CD4-positive, alpha-beta T cell treated with Interferon gamma for 1 hour (primary cell): Measurements from ENCODE around the gene ST6GAL1.
"Not testable (repeated sequence)": the region's sequence is repeated elsewhere in the genome, so short reads cannot be mapped to it uniquely, and the experiment has no call there.

Source experiments
- DNase-seq: peaks from one replicate; pipeline ENCODE4 v3.0.0-alpha.2; 2020

ST6GAL1 gene

GRCh38 chr3:186998937-186999368 lies 68.6 kb downstream of the ST6GAL1 start:
- no peak for DNase-seq

GRCh38 chr3:187000711-187001151 lies 70.4 kb downstream of the ST6GAL1 start:
- peak; percentile 36 for DNase-seq

GRCh38 chr3:187002915-187003314 lies 72.6 kb downstream of the ST6GAL1 start:
- DNase-seq: no peak

- no peak for DNase-seq
Observed at GRCh38 chr3:187005827-187006481, 75.6 kb downstream of the ST6GAL1 start.

- DNase-seq: no peak
Observed at GRCh38 chr3:187006864-187007630, 76.7 kb downstream of the ST6GAL1 start.

GRCh38 chr3:187010382-187010781 lies 80.1 kb downstream of the ST6GAL1 start:
- DNase-seq: not testable (repeated sequence)

GRCh38 chr3:187011915-187012314 lies 81.6 kb downstream of the ST6GAL1 start:
- no peak for DNase-seq

- DNase-seq: peak; percentile 53
Observed at GRCh38 chr3:187012609-187013051, 82.3 kb downstream of the ST6GAL1 start.

GRCh38 chr3:187013159-187013716 lies 82.9 kb downstream of the ST6GAL1 start:
- DNase-seq: no peak

- no peak for DNase-seq
Observed at GRCh38 chr3:187014417-187014864, 84.1 kb downstream of the ST6GAL1 start.

GRCh38 chr3:187015903-187016638 lies 85.7 kb downstream of the ST6GAL1 start:
- peak; percentile 68 for DNase-seq

- peak; percentile 49 for DNase-seq
Observed at GRCh38 chr3:187016639-187017345, 86.5 kb downstream of the ST6GAL1 start.

GRCh38 chr3:187017511-187018230 lies 87.3 kb downstream of the ST6GAL1 start:
- no peak for DNase-seq

GRCh38 chr3:187019542-187020072 lies 89.3 kb downstream of the ST6GAL1 start:
- DNase-seq: no peak

GRCh38 chr3:187020376-187020775 lies 90.0 kb downstream of the ST6GAL1 start:
- DNase-seq: no peak

GRCh38 chr3:187021748-187022402 lies 91.5 kb downstream of the ST6GAL1 start:
- peak; percentile 48 for DNase-seq

- DNase-seq: no peak
Observed at GRCh38 chr3:187022403-187023029, 92.2 kb downstream of the ST6GAL1 start.

- not testable (repeated sequence) for DNase-seq
Observed at GRCh38 chr3:187023340-187023739, 93.0 kb downstream of the ST6GAL1 start.

GRCh38 chr3:187024536-187025226 lies 94.4 kb downstream of the ST6GAL1 start:
- DNase-seq: no peak

- peak; percentile 45 for DNase-seq
Observed at GRCh38 chr3:187025254-187025655, 94.9 kb downstream of the ST6GAL1 start.
